H1 (cell line): ENCODE measurements around the gene AFTPH. TPM values are rescaled to one million over a fixed set of nuclear protein-coding genes. Genes with fewer than 3 reads are reported as not detected.
A peak's percentile ranks its signal among the peaks of the same experiment; 100 is the strongest.

Source experiments
- CTCF ChIA-PET: fragments of 300-600 bp; sonication (Branson Sonifier 250); formaldehyde crosslinking; loops from one replicate; lab custom pipeline; 2021; ENCODE audit not compliant: partially characterized antibody; lab: Charles Lee
- POLR2A ChIA-PET: fragments of 300-600 bp; sonication (Branson Sonifier 250); formaldehyde crosslinking; loops from one replicate; lab custom pipeline; 2021; ENCODE audit warnings: inconsistent platforms; ENCODE audit not compliant: partially characterized antibody; lab: Charles Lee
- DNase-seq, 2 experiments: peaks; one replicate each; pipeline versions ENCODE4 v3.0.0 to v3.0.0-alpha.2; 2010 to 2022; ENCODE audit warnings: low spot score in 2 of 2, low read depth in 1 of 2, mixed read lengths in 1 of 2
- FAIRE-seq: peaks from 2 replicates; lab custom pipeline; 2011; peaks lifted over from hg19 to GRCh38; lab: Jason Lieb, UNC
- H2AFZ ChIP-seq: 2 replicates; pipeline ENCODE4 v1.8.1; 2012; ENCODE audit warnings: low read length, inconsistent platforms
- H2AK5ac ChIP-seq: 2 replicates; pipeline ENCODE4 v1.6.1; 2013; ENCODE audit warnings: low read depth, low read length
- H2BK120ac ChIP-seq: replicated peaks from 2 replicates; pipeline ENCODE3; 2013; ENCODE audit warnings: low read depth, low read length, inconsistent platforms
- H2BK12ac ChIP-seq: 2 replicates; pipeline ENCODE4 v1.6.1; 2013; ENCODE audit warnings: low read depth, low read length
- H2BK15ac ChIP-seq: 2 replicates; pipeline ENCODE4 v1.6.1; 2013; ENCODE audit warnings: low read length
- H2BK20ac ChIP-seq: 2 replicates; pipeline ENCODE4 v1.6.1; 2013; ENCODE audit warnings: low read length
- H2BK5ac ChIP-seq: 2 replicates; pipeline ENCODE4 v1.6.1; 2013; ENCODE audit warnings: low read depth, low read length
- H3K14ac ChIP-seq: 2 replicates; pipeline ENCODE4 v1.6.1; 2013; ENCODE audit warnings: inconsistent platforms; ENCODE audit not compliant: insufficient read length
- H3K18ac ChIP-seq: 2 replicates; pipeline ENCODE4 v1.6.1; 2013; ENCODE audit warnings: low read length; ENCODE audit errors: extremely low read depth
- H3K23ac ChIP-seq: 2 replicates; pipeline ENCODE4 v1.6.1; 2013; ENCODE audit warnings: inconsistent platforms; ENCODE audit not compliant: insufficient read length
- H3K23me2 ChIP-seq: 2 replicates; pipeline ENCODE4 v1.6.1; 2013; ENCODE audit warnings: low read depth, low read length
- H3K27ac ChIP-seq: 2 replicates; pipeline ENCODE4 v1.6.1; 2011; ENCODE audit warnings: low read depth, low read length, inconsistent platforms
- H3K27me3 ChIP-seq, 4 experiments: replicated peaks in 1 of 4; 1 replicate in 1 of 4; 2 replicates in 3 of 4; pipeline versions ENCODE4 v1.6.1 to v1.8.1; 2011 to 2013; ENCODE audit warnings: low read length in 3 of 4, mild to moderate bottlenecking in 3 of 4, inconsistent platforms in 2 of 4, mixed read lengths in 2 of 4, moderate library complexity in 1 of 4; ENCODE audit not compliant: control insufficient read depth in 3 of 4, insufficient read depth in 3 of 4; ENCODE audit errors: extremely low read depth in 1 of 4
- H3K36me3 ChIP-seq, 4 experiments: 2 replicates each; pipeline versions ENCODE4 v1.6.1 to v1.8.1; 2011 to 2013; ENCODE audit warnings: mild to moderate bottlenecking in 4 of 4, low read length in 3 of 4, moderate library complexity in 2 of 4, control low read depth in 1 of 4, inconsistent platforms in 1 of 4; ENCODE audit not compliant: insufficient read depth in 4 of 4, control insufficient read depth in 2 of 4
- H3K4ac ChIP-seq: replicated peaks from 2 replicates; pipeline ENCODE3; 2013; ENCODE audit warnings: low read length, low read depth, mixed read lengths, inconsistent platforms; ENCODE audit not compliant: insufficient read length
- H3K4me1 ChIP-seq, 4 experiments: replicated peaks in 1 of 4; 1 replicate in 1 of 4; 2 replicates in 3 of 4; pipeline versions ENCODE4 v1.6.1 to v1.8.1; 2011 to 2013; ENCODE audit warnings: low read length in 3 of 4, inconsistent platforms in 2 of 4, mixed read lengths in 1 of 4; ENCODE audit not compliant: insufficient read depth in 4 of 4, control insufficient read depth in 3 of 4
- H3K4me2 ChIP-seq, 2 experiments: 2 replicates each; pipeline versions ENCODE4 v1.6.1 to v1.8.1; 2011 to 2013; ENCODE audit warnings: low read depth in 2 of 2, low read length in 2 of 2, control low read depth in 1 of 2, inconsistent platforms in 1 of 2, mild to moderate bottlenecking in 1 of 2; ENCODE audit not compliant: insufficient read depth in 1 of 2
- H3K4me3 ChIP-seq, 4 experiments: fragments of 200-600, 300-600 bp in 1 of 4; sonication (generic), shearing (Covaris generic), sonication (Bioruptor Twin) in 1 of 4; 2 replicates each; pipeline versions ENCODE4 v1.5.1 to v1.8.1; 2011 to 2016; ENCODE audit warnings: low read length in 4 of 4, low read depth in 3 of 4, control low read depth in 2 of 4, inconsistent platforms in 2 of 4, mild to moderate bottlenecking in 2 of 4, mixed read lengths in 1 of 4, moderate library complexity in 1 of 4; ENCODE audit not compliant: insufficient read depth in 2 of 4; ENCODE audit errors: extremely low read depth in 1 of 4
- H3K56ac ChIP-seq: replicated peaks from 2 replicates; pipeline ENCODE3; 2013; ENCODE audit warnings: low read depth, mild to moderate bottlenecking, mixed read lengths, low read length, inconsistent platforms; ENCODE audit not compliant: insufficient read length
- H3K79me1 ChIP-seq: 2 replicates; pipeline ENCODE4 v1.6.1; 2013; ENCODE audit warnings: low read depth, low read length, control low read depth
- H3K79me2 ChIP-seq, 2 experiments: 2 replicates each; pipeline versions ENCODE4 v1.6.1 to v1.8.1; 2012 to 2013; ENCODE audit warnings: low read length in 2 of 2, mild to moderate bottlenecking in 2 of 2, inconsistent platforms in 1 of 2; ENCODE audit not compliant: insufficient read depth in 2 of 2, control insufficient read depth in 1 of 2
- H3K9ac ChIP-seq, 4 experiments: replicated peaks in 1 of 4; 1 replicate in 1 of 4; 2 replicates in 3 of 4; pipeline versions ENCODE4 v1.6.1 to v1.8.1; 2011 to 2013; ENCODE audit warnings: low read depth in 3 of 4, low read length in 3 of 4, control low read depth in 2 of 4, mild to moderate bottlenecking in 2 of 4, moderate library complexity in 2 of 4, inconsistent platforms in 1 of 4; ENCODE audit errors: extremely low read depth in 1 of 4
- H3K9me3 ChIP-seq, 2 experiments: 2 replicates each; pipeline versions ENCODE4 v1.6.1 to v1.8.1; 2012 to 2013; ENCODE audit warnings: mild to moderate bottlenecking in 2 of 2, moderate library complexity in 2 of 2, control low read depth in 1 of 2, inconsistent platforms in 1 of 2, low read depth in 1 of 2, low read length in 1 of 2, mixed read lengths in 1 of 2; ENCODE audit not compliant: insufficient read depth in 2 of 2
- H4K20me1 ChIP-seq, 2 experiments: replicated peaks in 1 of 2; 2 replicates each; pipeline versions ENCODE3 to v1.8.1; 2011 to 2013; ENCODE audit warnings: inconsistent platforms in 2 of 2, low read length in 2 of 2, mild to moderate bottlenecking in 1 of 2; ENCODE audit not compliant: insufficient read depth in 2 of 2, control insufficient read depth in 1 of 2
- H4K5ac ChIP-seq: 2 replicates; pipeline ENCODE4 v1.6.1; 2013; ENCODE audit warnings: low read length, low read depth, mixed read lengths, inconsistent platforms; ENCODE audit not compliant: insufficient read length
- H4K8ac ChIP-seq: 2 replicates; pipeline ENCODE4 v1.8.0; 2013; ENCODE audit warnings: mild to moderate bottlenecking, moderate library complexity, low read length, inconsistent platforms; ENCODE audit not compliant: insufficient read depth; ENCODE audit errors: extremely low read depth
- H4K91ac ChIP-seq: replicated peaks from 2 replicates; pipeline ENCODE3; 2013; ENCODE audit warnings: low read length, mixed read lengths, inconsistent platforms; ENCODE audit not compliant: insufficient read length
- ATF3 ChIP-seq: IDR thresholded peaks from 2 replicates; pipeline ENCODE4 v1.6.1; 2011; ENCODE audit warnings: low read depth, mild to moderate bottlenecking, low read length; ENCODE audit not compliant: insufficient read depth
- EP300 ChIP-seq, 2 experiments: IDR thresholded peaks; 1 replicate in 1 of 2; 2 replicates in 1 of 2; pipeline ENCODE4 v1.6.1; 2011 to 2012; ENCODE audit warnings: low read depth in 2 of 2, low read length in 2 of 2, mild to moderate bottlenecking in 2 of 2, borderline replicate concordance in 1 of 2, inconsistent platforms in 1 of 2, moderate library complexity in 1 of 2
- SIN3A ChIP-seq, 2 experiments: IDR thresholded peaks in 1 of 2; conservative IDR thresholded peaks in 1 of 2; 2 replicates each; pipeline ENCODE4 v1.6.1; 2011 to 2012; ENCODE audit warnings: low read length in 2 of 2, improper control_type of control experiment in 1 of 2, low read depth in 1 of 2, mild to moderate bottlenecking in 1 of 2
- WGBS, 2 experiments: shearing (Covaris generic) in 1 of 2; methylation state at CpG; one replicate each; pipeline versions ENCODE4 v1.1.6 to v1.1.7; 2013 to 2015; ENCODE audit warnings: low lambda C conversion rate in 2 of 2, mixed read lengths in 2 of 2, inconsistent platforms in 1 of 2, low coverage in 1 of 2, missing lambda C conversion rate in 1 of 2; ENCODE audit not compliant: insufficient replicate concordance in 2 of 2, insufficient coverage in 1 of 2, insufficient read length in 1 of 2; ENCODE audit errors: extremely low coverage in 1 of 2, missing lambda C conversion rate in 1 of 2; 5-methylcytosine and 5-hydroxymethylcytosine counted together
- polyA plus RNA-seq, 7 experiments: library from polyadenylated mRNA; depleted of rRNA in 3 of 7; stranded (reverse) in 5 of 7; unstranded in 2 of 7; fragments of >200 nt in 5 of 7; fragments of 200-250 nt in 2 of 7; gene quantifications; 1 replicate in 5 of 7; 2 replicates in 1 of 7; 4 replicates in 1 of 7; pipeline versions ENCODE4 v1.2.1 to v1.2.3, GENCODE V29; 2011 to 2013; ENCODE audit warnings: missing spikeins in 2 of 7, mixed read lengths in 2 of 7
- total RNA-seq: library from RNA; stranded (reverse); fragmentation: NEBNext Ultra II Directional; extraction: Animal tissue kit (Norgen Biotek cat#: 25700); gene quantifications from 2 replicates; pipeline ENCODE4 v1.2.1, GENCODE V29; 2021

AFTPH gene
- total and polyA plus RNA-seq, 2 of the 8 experiments (the other 6 are each of a cell fraction or from before 2014, with no cell fraction given) = 7.3 to 15.0 TPM

- peak overlapping the region; percentile 7 for H4K91ac ChIP-seq
- no peak overlapping the region for H2BK15ac ChIP-seq
- H4K20me1 ChIP-seq = no peaks in the 10 kb centered on the region
- H3K23me2 ChIP-seq = peaks cover 4% of the 10 kb centered on the region; the same call in 1 of the 2 replicates
- H3K4me3 ChIP-seq = peak overlapping the region; percentile 54 to 79 (median 64)
- H3K18ac ChIP-seq = no peak overlapping the region
- CTCF ChIA-PET = interaction anchor here (1.7 to 5.9 kb wide), 8 partner anchors 12 to 279 kb away, joined by 5 to 135 read pairs (median 8); partner anchors contain the start of gene SERTAD2
- WGBS, 2 experiments = 78% methylated on average over 3 of the region's 3 CpGs; no CpG with 5 or more reads in 1 of the 2 experiments
- no peak overlapping the region for H2BK5ac ChIP-seq
- H3K36me3 ChIP-seq = no peaks in the 10 kb centered on the region
- H3K4me2 ChIP-seq = peak overlapping the region; percentile 67 to 84
- H3K27ac ChIP-seq = no peak overlapping the region
- H2AK5ac ChIP-seq = no peak overlapping the region
- H3K79me2 ChIP-seq = no peaks in the 10 kb centered on the region
- no peak overlapping the region for H4K8ac ChIP-seq
- peaks cover 2 to 14% (median 6%) of the 10 kb centered on the region in 4 experiments for H3K4me1 ChIP-seq
- POLR2A ChIA-PET = interaction anchor here (0.8 kb wide), 1 partner anchor 10 kb away, joined by 3 read pairs; no protein-coding TSS in a partner anchor
- no peak overlapping the region for H3K56ac ChIP-seq
- no peak overlapping the region; a peak in 1 of 7 replicates for H3K9ac ChIP-seq
- H3K23ac ChIP-seq = no peak overlapping the region
- H4K5ac ChIP-seq = no peak overlapping the region
- H3K79me1 ChIP-seq = no peaks in the 10 kb centered on the region
- H2BK20ac ChIP-seq = no peak overlapping the region
- H2AFZ ChIP-seq = peak overlapping the region; percentile 81; the same call in 1 of the 2 replicates
- no peak for TF ChIP-seq ATF3
- TF ChIP-seq SIN3A (conservative IDR thresholded peaks at IDR 0.05 in 1 of 2, IDR thresholded peaks at IDR 0.05 in 1 of 2; ENCODE audit: low read depth in 1 of 2, low read length in 2 of 2) = no peak
- TF ChIP-seq EP300 (IDR thresholded peaks at IDR 0.05; ENCODE audit: borderline replicate concordance in 1 of 2, low read depth in 2 of 2, low read length in 2 of 2) = no peak
- no peak overlapping the region for H2BK120ac ChIP-seq
- H3K14ac ChIP-seq = no peak overlapping the region
- no peak overlapping the region for H3K4ac ChIP-seq
- DNase-seq (no peak), FAIRE-seq (no peak)
- H2BK12ac ChIP-seq = no peak overlapping the region
- peaks cover 0 to 11% (median 9%) of the 10 kb centered on the region in 4 experiments; a peak in 6 of 7 replicates for H3K27me3 ChIP-seq
- no peaks in the 10 kb centered on the region for H3K9me3 ChIP-seq
These were observed 85.8 kb downstream of the AFTPH start for GRCh38 chr2:64609942-64610281.
